HG03139 (cell line): ENCODE data around the gene FAM83F.

Experiments
- ATAC-seq: cut with Tn5 transposase; IDR thresholded peaks from one replicate; pipeline ENCODE4 v1.9.1; 2021; ENCODE audit not compliant: unreplicated experiment

The FAM83F gene

DNA sequence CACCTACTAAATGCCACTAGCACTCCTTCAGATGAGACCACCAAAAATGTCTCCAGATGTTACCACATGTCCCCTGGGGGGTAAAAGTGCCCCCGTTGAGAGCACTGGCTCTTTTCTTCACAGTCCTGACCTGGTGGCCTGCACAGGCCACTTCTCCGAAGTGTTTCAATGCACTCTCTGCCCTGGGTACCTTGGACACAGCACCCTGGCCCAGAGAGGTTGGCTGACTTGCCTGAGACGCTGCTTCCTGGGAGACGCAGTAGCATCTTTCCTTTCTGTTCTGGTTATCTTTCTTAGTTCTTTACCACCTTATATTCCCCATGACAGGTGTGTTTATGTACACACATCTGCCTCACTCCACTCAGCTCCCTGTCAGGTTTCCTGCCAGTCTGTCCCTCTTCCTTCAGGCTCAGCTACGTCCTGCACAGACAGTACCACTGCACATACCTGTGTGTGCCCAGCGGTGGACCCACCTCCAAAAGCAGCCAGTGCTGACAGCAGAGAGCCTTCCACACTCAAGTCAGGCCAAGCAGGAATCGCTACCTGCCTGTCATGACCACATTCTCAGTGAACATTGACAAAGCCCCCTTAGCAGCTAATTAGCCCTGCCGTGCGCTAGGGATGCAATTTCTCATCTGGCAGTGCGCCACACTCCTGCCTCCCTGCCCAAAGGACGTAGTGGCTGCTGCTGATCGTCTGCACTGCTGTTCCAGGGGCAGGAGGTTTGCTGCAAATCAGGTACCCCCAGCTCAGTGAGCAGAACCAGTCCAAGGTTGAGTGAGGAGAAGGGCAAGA is 39.0 kb downstream of the FAM83F start:
- ATAC-seq, result no peak

DNA sequence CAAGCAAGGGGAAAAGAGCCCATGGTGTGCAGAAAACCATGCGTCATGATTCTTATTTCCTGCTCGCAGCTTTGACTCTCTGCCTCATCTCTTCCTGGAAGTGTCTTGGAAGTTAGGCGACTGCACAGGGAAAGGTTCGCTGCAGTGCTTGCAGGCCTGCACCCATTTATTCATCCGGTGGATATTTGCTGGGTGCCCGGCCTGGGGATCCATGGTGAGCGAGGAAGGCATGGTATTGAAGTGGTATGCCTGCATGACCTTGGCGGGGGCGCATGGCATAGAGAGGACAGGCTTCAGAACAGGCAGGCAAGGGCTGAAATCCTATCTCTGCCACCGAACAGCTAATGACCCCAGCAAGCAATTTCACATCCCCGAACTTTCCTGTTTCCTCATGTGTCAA is 40.6 kb downstream of the FAM83F start:
- no peak for ATAC-seq

DNA sequence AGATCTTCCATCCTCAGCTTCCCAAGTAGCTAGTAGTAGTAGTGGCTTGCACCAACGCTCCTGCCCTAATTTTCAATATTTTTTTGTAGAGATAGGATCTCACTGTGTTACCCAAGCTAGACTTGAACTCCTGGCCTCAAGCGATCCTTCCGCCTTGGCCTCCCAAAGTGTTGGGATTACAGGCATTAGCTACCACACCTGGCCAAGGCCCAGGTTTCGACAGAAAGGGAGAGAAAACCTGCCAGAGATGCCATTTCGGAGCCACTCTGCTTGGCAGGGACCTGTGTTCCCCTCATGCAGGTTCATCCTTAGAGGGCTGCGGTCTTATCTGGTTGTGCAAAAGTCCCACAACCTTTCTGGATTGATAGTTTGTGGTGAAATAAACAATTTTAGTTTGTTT is 41.4 kb downstream of the FAM83F start:
- no peak for ATAC-seq

DNA sequence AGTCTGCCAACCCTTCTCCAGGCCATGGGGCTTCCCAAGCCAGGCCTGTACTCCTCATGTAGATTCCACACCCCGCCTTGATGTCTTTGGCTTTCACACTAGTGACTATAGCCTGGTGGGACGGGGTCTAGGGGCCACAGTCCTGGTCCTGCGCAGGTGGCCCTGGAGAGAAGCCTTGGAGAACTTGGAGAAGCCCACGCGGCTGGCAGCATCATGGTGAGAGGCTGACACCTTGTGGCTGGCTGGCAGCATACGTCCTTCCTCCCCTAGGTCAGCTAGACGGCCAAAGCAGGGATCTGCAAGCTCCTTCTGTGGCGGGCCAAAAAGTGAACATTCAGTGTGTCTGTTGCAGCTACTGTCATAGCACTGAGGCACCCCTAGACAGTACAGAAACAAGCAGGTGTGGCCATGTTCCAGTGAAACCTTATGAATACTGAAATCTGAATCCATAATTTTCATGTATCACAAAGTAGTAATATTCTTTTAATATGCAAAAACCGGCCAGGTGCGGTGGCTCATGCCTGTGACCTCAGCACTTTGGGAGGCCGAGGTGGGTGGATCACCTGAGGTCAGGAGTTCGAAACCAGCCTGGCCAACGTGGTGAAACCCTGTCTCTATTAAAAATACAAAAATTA is 42.0 kb downstream of the FAM83F start:
- no peak for ATAC-seq

DNA sequence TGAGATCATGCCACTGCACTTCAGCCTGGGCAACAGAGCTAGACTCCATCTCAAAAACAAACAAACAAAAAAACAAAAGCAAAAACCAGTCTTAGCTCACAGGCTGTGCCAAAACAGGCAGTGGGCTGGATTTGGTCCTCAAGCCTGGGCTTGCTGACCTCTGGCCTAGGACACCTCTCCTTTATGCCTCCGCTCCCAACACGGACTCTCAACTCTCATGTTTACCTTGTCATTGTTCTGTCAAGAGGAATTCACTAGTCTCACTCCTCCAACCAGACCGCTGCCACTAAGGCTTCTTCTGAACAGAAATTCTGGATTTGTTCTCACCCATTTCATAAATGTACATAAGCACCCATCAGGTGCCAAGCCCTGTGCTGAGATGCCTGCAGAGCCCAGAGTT is 42.6 kb downstream of the FAM83F start:
- ATAC-seq, result no peak

DNA sequence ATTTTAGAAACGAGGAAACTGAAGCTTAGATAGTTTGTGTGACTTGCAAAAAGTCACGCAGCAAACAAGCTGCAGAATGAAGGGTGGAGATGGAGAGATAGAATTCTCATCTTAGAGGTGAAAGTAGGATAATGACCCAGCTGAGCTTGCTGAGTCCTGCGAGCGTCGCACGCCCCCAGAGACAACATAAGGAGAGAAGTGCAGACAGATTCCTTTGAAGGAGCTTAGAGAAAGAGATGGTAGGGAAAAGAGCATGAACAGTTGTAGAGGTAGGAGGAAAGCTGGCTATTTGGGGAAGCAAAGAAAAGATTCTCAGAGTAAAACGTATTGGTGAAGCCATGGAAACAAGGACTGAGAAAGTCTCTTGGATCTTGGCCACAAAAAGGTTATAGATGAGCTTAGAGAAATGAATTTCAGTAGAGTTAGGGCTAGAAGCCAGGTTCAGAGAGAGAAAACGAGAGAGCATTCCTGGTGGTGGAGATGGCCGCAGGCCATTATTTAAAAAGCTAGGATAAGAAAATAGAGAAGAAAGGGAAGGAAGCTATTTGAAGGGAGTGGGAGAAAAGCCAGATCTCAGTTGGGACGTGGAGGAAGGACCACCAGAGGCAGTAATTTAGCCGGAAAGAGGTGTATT is 44.8 kb downstream of the FAM83F start:
- ATAC-seq, result no peak

DNA sequence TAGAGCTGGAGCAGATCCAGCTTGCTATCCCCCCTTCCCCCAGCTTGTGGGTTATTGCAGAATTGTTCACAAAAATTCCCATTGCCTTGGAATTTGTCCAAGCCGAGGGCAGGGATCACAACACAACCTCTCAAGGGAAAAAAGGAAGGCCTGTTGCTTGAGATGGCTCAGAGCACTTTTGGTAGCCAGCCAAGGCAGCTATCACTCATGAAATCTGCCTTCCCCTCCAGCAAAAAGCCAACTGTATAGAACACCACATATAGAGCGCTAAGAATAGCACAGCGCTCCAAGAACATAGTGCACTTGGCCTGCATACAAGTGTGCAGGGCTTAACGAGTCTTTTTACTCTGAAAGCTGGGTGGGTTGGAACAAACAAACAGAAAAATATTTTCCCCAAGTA is 46.2 kb downstream of the FAM83F start:
- no peak for ATAC-seq

DNA sequence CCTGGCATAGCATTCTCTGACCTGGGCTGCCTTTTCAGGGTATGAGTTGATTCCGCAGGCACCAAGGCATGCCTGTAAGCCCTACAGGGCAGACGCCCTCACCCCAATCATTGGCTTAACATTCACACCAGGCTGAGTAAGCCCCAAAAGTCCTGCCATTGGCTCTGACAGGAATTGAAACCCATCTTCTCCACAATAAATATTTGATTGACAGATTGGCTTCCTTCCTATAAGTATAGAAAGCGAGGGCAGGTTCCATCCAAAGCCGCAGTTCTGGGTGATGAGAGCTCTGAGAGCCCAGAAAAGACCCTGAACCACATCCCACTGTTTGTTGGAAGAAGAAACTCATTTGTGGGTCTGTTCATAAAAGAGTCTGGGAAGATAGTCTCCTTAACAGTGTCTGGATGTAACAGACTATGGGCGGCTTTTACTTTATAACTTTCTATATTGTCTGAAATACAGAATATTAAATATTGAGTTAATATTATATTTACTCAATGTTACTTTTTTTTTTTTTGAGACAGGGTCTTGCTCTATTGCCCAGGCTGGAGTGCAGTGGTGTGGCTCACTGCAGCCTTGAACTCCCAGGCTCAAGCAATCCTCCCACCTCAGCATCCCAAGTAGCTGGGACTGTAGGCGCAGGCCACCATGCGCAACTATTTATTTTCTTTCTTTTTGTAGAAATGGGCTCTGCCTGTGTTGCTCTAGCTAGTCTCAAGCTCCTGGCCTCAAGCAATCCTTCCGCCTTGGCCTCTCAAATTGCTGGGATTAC is 46.8 kb downstream of the FAM83F start:
- no peak for ATAC-seq

DNA sequence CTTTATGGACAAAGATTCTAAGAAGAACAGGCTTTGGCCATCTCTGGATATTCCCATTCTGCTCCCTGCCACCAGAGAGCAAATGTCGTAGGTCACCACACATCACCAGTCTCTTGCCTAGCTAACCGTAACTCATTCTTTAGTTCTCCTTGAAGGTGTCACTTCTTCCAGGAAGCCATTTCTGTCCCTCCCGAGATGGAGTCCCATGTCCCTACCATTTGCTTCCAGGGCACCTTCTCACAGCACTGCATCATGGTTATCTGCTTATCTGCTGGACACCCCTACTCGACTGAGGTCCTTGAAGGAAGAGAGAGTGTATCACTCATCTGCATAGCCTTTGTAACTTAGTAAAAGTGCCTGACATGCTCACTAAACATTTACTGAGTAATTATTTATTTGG is 47.6 kb downstream of the FAM83F start:
- ATAC-seq, result no peak

DNA sequence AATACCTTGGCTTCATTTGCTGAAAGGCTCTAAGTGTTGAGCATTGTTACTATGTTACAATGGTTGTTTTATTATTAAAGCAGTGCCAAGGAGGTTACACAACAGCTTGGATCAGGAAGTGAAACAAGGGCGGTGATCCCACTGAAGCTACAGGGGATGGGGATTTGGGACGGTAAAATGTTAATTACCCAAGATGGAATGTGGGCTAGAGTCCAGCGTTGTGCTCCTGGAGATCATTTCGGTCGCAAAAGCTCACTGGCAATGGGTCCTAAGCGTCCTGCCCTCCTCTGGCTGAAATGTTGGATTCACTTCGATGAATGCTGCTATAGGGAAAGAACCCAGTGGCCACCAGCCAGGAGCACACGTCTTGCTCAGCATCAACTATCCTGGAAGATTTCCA is 48.3 kb downstream of the FAM83F start:
- ATAC-seq, result no peak

DNA sequence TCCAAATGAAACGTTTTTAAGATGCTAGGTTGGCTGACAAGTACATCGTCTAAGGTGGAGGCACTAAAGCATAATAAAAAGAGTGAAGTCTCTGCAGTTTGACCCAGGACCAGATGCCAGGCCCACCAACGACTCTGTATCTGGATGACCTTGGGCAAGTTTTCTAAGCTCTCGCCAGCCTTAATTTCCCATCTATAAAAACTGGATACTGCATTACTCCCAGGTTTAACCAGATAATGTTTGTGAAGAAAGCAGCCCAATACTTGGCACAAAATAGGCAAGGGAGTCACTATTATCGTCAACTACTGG is 49.0 kb downstream of the FAM83F start:
- ATAC-seq, result no peak

DNA sequence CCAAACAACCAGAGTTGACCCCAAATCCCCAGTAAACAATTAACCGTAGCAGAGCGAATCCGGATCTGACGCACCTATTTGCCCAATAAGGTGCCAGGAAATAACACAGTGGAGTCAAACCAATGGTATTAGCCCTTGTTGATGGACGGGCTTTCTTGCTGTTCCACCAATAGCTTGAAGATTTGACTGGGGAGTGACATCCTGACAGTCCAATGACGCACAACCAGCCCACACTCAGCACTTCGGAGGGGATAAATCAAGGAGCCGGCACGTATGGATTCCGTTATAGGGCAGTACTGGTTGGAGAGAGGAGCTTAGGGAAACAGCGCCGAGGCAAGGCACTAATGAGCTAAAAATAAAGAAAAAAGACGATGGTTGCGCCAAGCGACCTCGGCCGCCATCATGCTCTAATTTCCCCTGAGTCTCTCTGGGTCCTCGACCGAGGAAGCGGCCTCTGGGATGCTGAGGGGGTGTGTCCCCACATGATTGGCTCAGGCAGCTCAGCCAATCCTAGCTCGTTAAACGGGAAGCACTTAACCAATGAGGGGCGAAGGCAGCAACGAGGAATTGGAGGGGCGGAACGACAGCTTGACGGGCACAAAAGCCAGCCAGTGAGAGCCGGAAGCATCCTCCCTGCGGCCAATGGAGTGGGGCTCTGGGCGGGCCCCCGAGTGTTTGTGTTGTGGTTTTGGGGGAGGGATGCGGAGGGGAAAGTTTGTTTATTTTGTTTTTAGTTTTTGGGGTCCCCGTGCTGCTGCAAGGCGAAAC is 49.5 kb downstream of the FAM83F start:
- peak; percentile 75 for ATAC-seq

DNA sequence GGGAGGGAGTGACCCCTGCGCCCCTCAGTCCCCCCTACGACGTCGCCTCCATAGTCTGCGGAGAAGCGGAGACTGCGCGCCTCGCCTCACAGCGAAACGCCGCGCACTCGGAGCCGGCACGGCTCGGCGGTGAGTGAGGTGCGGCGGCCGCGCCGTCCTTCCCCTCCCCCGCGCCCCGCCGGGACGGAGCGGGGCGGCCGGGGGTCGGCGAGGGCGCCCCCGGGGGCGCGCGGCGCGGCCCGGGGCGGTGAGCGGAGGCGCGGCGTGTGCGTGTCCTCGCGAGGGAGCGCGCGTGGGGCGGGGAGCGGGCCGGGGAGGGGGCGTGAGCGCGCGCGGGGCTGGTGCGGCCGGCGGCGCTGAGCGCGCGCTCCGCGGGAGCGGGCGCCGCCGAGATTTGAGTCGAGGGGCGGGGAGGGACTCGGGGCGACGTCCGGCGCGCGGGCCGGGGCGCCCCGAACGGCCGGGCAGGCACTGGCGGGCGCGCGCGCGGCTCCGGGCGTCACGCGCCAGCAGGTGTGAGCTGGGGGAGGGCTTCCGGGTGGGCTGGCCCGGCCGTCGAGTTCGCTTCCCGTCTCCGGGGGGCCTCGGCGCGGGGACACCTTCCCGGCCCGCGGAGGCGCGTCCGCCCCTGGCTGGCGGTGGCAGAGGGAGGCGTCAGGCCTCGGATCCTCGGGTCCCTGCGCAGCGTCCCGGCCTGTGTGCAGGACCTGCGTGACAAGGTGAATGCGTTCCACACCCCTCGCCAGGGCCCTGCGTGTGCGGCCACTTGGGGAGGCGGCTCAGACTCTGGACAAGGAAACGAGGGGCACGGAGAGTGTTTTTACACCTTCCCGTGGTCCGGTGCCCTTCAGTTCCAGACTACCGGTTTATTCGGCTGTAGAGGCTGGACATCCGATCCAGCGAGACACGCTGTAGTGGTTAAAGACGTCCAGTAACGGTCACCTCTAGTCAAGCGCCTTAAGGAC is 50.4 kb downstream of the FAM83F start:
- peak; percentile 18 for ATAC-seq

DNA sequence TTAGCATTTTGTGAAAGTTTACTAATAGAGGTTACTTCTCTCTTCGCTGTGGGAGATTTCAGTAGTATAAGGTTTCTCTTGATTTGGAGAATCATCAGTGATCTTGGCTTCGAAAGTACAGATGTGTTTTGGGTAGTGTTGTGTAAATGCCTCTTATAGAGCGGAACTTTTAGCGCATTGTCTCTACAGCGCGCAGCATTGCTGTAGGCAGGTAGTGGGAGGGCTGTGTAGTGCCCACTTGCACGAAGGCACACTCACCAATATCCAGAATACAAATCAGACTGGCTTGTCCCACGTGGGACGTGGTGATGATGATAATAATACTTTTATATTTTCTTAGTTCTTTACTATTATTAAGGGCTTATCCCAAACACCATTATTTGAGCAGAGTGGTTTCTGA is 51.4 kb downstream of the FAM83F start:
- ATAC-seq, result no peak

DNA sequence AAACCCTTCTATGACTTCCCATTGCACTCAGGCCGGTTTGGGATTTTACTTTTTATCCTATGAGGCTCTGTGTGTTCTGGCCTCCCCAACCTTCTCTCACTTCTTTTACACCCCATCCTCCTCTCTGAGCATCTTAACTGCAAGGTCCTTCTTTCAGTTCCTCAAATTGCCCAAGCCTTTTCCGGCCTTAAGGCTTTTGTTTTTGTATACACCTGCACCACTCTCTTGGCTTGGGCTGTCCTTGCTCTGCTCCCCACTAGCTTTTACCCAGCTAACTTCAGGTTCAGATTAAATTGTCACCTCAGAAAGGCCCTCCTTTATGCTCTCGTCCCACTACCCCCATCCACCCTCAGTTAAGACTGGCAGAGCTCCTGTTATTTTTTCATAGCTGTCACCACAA is 55.5 kb downstream of the FAM83F start:
- ATAC-seq, result peak; percentile 69

DNA sequence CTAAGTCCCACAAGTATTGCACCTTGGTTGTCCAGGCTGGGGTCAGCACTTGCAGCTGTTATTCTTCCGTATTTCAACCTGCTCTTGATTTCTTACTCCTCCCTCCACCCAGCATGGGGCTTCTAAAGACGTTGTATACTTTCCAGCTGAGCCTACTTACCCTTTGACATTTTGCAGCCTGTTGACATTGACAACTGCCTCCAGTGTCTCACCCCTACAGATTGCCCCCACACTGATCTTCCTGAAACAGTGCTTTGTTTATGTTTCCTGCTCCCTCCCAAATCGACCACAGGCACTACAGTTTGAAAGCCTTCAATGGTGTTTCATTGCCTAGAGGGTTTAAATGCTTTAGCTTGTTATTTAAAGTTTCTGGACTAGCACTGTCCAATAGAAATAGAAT is 56.6 kb downstream of the FAM83F start:
- no peak for ATAC-seq

DNA sequence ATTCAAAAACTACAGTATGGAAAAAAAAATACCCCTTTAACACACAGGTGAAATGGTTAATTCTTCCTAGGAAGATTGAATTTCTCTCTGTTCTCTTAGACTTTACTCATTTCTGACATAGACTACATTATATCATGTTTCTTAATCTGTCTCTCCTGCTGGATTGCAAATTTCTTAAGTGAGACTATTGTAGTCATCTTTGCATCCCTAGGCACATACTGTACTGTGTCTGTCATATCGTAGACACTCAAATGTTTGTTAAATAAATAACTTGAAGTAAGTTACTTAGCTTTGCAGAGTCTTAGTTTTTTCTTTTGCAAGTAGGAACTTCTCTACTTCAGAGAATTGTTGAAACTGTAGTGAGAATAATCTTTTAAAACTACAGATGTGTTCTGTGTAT is 58.7 kb downstream of the FAM83F start:
- ATAC-seq, result no peak

DNA sequence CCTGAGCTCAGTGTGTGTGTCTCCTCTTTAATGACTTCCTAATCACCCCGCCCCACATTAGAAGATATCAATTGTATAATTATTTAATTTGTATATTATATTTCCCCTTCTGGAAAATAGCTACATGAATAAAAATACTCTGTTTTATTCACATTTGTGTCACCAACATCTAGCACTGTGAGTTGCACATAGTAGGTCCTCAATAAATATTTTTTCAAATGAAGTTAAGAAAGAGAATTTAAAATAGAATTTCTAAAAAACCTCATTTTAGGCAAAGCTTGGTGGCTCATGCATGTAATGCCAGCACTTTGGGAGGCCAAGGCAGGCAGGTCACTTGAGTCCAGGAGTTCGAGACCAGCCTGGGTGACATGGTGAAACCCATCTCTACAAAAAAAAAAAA is 59.7 kb downstream of the FAM83F start:
- no peak for ATAC-seq

DNA sequence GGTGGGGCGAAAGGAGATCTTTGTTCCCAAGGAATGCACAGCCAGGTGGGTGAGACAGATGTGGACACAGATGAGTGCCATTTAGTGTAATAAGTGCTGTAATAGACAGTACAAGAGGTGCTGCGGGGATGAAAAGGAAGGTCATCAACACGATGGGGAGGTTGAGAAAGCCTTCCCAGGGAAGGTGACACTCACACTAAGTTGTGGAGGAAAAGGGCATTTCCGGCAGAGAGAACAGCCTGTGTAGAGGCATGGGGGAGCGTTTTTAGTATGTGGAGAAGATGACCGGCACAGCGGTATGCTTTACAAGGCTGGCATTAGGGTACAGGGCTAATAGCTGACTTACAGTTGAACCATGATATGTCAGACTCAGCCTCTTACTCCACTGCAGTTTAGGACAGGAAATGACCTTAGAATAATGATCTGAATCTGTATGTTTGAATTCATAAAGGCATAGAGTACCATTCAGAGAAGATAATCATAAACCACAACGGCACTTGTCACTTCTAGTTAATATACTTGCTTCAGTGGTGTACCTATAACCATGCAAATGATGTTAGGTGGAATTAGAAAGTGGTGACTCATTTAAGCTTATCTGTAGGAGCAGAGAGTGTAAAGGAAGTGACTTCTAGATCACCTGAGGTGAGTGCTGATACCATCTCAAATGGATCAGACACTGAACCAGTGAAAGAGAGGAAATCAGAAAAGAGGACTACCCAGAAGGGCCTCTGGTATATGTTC is 60.6 kb downstream of the FAM83F start:
- peak; percentile 82 for ATAC-seq
